Daoy (cell line): Measurements from ENCODE around the gene ZNF358. TPM values are rescaled to one million over a fixed set of nuclear protein-coding genes. Genes with fewer than 3 reads are reported as not detected.

Experiments
- DNase-seq: peaks from one replicate; pipeline ENCODE4 v3.0.0-alpha.2; 2015; ENCODE audit warnings: low read depth
- total RNA-seq: library from RNA; depleted of rRNA; stranded (reverse); fragments of >200 nt; shearing (Covaris generic); gene quantifications from 2 replicates; pipeline ENCODE4 v1.2.3, GENCODE V29; 2014

Gene ZNF358
- total RNA-seq, 1 experiment from 2014 or later, result 16.9 TPM

DNA sequence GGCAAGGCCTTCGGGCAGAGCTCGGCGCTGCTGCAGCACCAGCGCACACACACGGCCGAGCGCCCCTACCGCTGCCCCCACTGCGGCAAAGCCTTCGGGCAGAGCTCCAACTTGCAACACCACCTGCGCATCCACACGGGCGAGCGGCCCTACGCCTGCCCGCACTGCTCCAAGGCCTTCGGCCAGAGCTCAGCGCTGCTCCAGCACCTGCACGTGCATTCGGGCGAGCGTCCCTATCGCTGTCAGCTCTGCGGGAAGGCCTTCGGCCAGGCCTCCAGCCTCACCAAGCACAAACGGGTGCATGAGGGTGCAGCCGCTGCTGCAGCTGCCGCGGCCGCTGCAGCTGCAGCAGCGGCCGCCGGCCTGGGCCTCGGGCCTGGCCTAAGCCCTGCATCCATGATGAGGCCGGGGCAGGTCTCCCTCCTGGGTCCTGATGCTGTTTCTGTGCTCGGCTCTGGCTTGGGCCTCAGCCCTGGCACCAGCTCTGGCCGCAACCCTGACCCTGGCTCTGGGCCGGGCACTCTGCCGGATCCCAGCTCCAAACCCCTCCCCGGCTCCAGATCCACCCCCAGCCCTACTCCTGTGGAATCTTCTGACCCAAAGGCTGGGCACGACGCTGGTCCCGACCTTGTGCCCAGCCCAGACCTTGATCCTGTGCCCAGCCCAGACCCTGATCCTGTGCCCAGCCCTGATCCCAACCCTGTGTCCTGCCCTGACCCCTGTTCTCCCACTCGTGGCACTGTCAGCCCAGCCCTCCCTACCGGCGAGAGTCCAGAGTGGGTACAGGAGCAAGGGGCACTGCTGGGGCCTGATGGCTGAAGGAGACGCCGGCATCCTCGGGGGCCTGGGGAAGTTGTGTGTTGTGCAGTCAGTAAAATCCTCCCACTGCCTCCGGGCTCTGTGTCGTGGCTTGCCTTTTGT is 4.5 kb downstream of the ZNF358 start:
- DNase-seq, result no peak

DNA sequence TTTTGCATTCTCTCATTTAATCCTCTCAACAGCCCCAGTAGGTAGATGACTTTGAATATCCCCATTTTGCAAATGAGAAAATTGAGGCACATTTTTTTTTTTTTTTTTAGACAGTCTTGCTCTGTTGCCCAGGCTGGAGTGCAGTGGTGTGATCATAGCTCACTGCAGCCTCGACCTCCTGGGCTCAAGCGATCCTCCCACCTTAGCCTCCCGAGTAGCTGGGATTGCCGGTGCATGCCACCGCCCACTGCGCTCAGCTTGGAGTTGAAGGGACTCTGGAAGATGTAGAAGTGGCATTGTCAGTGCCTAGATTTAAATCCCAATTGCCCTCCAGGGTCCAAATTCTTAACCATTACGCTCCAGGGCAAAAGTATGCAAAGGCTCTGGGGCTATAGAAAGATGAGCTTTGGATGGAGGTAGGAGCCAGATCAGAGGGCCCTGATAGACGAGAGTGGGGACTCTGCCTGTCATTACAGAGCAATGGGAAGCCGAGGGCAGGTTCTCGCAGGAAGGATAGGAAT is 5.7 kb downstream of the ZNF358 start:
- no peak for DNase-seq

GRCh38 chr19:7522072-7522922 is 6.4 kb downstream of the ZNF358 start, which contains the start of gene MCOLN1:
TSS of gene MCOLN1 (plus strand) at chr19:7522624. CDS start at chr19:7522751, 127 bp downstream.
- peak; percentile 99 for DNase-seq

DNA sequence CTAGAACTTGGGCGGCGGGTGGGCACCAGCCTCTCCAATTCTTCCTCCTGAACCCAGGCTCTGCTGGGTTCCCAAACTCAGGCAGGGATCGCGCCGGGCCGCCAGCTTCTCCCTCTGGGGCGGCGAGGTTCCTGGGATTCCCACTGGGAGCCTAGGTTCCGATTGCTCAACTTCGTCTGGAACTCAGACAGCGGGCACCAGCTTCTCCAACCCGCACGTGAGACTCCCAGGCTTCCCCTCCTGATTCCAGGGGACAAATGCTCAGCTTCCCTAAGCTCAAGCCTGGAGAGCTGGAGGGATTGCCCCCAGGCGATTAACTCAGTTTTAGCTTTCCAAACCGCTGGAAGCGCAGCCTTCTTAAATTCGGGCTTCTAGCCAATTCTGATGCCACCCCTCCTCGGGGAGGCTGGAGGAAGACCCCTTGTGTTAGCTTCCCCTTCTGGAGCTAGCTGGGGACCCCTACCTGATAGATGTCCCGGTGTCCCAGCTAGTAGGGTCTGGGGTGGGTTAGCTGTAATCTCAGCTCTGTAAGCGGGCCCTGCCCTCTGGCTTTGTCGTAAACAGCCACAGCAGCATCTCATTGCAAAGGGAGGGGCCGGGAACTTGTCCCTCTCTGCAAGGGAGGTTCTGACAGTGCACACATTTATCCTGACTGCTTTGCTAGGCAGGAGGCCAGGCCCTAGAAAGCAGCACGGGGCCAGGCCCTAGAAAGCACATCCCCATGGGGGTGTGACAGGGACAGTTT is 7.2 kb downstream of the ZNF358 start:
- no peak for DNase-seq

DNA sequence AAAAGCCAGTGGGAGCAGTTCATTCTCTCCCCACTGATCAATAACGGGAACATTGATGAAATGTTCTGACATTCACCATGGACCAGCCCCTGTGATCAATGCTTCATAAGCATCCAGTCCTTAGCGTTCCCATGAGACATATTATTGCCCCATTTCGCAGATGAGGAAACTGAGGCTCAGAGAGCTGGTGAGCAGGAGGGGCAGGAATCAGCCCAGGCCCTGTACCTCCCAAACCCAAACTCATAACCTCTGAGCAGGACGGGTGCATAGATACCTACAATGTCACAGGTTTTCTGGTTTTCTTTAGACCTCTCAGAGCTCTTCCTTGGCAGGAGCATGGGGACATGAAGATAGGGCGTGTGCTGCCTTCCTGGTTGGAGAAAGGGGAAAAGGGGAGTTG is 8.6 kb downstream of the ZNF358 start:
- no peak for DNase-seq

- no peak for DNase-seq
Observed at GRCh38 chr19:7524992-7525739, 9.3 kb downstream of the ZNF358 start.

DNA sequence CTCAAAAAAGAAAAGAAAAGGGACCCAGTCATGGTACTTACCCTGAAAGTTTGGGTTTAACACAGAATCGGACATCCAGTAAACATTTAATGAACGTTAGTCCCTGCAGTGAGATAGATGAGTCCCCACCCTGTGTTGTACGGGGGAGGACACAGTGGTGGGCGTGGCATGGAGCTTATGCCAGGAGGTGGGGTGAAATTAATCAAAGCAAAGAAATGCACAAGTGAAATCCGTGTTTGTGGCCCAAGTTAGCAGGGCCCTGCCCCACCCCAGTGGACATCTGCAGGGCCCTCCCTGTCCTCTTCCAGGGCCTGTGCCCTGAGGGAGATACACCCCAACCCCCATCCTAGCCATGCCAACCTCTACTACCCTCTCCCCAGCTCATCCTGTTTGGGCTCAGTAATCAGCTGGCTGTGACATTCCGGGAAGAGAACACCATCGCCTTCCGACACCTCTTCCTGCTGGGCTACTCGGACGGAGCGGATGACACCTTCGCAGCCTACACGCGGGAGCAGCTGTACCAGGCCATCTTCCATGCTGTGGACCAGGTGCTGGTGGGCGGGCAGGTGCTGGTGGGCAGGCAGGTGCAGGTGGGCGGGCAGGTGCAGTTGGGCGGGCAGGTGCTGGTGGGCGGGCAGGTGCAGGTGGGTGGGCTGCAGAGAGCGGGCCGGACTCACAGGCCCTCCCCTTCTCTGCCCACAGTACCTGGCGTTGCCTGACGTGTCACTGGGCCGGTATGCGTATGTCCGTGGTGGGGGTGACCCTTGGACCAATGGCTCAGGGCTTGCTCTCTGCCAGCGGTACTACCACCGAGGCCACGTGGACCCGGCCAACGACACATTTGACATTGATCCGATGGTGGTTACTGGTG is 10.4 kb downstream of the ZNF358 start:
- DNase-seq, result no peak

DNA sequence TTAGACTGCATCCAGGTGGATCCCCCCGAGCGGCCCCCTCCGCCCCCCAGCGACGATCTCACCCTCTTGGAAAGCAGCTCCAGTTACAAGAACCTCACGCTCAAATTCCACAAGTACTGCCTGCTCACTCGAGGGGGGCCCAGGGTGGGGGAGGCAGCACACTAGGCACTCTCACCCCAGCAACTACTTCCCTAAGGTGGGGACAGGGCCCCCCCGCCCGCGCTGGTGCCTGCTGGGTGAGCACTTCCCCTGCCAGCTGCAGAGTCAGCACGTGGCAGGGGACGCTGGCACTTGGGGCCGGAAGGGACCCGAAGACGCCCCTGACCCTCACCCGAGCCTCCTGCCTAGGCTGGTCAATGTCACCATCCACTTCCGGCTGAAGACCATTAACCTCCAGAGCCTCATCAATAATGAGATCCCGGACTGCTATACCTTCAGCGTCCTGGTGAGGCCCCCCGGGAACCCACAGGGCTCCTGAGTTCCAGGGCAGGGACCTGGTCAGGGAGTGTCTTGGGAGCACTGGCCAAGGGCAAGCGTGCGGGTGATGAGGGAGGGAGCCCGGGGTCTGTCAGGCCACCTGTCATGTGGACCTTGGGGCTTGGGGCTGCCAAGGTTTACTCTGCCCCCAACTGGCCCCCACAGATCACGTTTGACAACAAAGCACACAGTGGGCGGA is 11.8 kb downstream of the ZNF358 start:
- no peak for DNase-seq

- DNase-seq, result no peak
Observed at GRCh38 chr19:7528192-7528519, 12.3 kb downstream of the ZNF358 start.

GRCh38 chr19:7528522-7529245 is 12.8 kb downstream of the ZNF358 start:
- no peak for DNase-seq

DNA sequence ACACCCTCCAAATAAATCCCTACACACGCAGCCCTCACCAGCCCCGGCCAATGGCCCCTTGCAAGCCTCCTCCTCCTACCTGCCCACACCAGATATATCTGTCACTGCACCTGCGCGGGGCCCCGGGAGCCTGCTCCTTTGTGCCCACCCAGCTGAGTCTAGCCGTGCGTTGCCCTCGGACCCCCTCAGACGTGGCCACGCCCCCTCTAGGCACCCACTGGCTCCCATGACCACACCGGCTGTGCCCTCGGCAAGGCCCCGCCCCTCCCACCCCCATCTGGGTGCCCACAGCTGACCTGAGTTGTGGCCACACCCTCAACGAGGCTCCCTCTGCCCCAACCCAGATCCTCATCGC is 13.3 kb downstream of the ZNF358 start:
- DNase-seq, result no peak

DNA sequence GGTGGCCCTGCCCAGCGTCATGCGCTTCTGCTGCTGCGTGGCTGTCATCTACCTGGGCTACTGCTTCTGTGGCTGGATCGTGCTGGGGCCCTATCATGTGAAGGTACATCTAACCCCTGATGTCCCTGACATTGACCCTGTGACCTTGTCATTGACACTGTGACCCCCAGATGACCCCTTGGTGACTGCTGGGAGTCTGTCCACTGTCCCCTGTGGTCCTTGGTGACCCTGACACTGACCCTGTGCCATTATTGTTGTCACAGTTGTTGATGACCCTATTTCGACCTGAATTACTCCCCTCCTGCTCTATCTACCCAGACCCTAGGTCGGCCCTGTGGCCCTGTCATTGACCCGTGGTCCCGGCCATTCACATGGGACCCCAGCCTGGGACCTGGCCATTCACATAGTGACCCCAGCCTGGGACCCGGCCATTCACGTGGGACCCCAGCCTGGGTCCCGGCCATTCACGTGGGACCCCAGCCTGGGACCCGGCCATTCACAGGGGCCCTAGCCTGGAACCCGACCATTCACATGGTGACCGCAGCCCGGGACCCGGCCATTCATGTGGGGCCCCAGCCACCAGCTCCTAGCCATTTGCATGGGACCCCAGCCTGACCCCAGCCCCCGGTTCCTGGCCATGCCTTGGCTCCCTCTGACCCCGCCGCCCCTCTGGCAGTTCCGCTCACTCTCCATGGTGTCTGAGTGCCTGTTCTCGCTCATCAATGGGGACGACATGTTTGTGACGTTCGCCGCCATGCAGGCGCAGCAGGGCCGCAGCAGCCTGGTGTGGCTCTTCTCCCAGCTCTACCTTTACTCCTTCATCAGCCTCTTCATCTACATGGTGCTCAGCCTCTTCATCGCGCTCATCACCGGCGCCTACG is 13.9 kb downstream of the ZNF358 start:
- DNase-seq, result no peak

DNA sequence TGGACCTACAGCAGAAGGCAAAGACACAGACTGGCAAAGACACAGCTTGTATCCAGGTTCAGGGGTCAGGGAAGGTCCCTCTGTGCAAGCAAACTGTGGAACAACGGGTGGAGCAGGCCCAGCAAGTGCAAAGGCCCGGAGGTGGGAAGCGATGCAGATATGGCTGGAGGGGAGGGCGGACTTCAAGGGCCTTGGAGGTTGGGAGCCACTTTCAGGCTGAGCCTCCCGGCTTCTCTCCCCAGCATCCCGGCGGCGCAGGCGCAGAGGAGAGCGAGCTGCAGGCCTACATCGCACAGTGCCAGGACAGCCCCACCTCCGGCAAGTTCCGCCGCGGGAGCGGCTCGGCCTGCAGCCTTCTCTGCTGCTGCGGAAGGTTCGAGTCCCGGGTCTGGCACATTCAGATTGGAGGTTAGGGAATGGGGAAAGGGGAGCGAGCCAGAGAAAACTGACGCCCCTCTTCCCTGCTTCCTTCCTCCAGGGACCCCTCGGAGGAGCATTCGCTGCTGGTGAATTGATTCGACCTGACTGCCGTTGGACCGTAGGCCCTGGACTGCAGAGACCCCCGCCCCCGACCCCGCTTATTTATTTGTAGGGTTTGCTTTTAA is 17.5 kb downstream of the ZNF358 start:
- peak; percentile 74 for DNase-seq

GRCh38 chr19:7533925-7534480 is 18.1 kb downstream of the ZNF358 start:
- peak; percentile 93 for DNase-seq

GRCh38 chr19:7534531-7535046 is 18.7 kb downstream of the ZNF358 start:
- peak; percentile 72 for DNase-seq

GRCh38 chr19:7535047-7535997 is 19.4 kb downstream of the ZNF358 start, which contains the start of gene PNPLA6:
TSS of gene PNPLA6 (plus strand) at chr19:7535717. CDS start at chr19:7535789, 72 bp downstream.
- DNase-seq, result peak; percentile 97
